Aorta (tissue), 5 donors: ENCODE measurements around the gene NCR3LG1. TPM values are rescaled to one million over a fixed set of nuclear protein-coding genes. Genes with fewer than 3 reads are reported as not detected.

Experiments used
- ATAC-seq: fragments of 200-7000 bp; cut with Tn5 transposase; one replicate; pipeline ENCODE4 v1.9.1; 2022; ENCODE audit warnings: moderate library complexity; ENCODE audit not compliant: low FRiP score
- DNase-seq, 2 donors: peaks; one replicate each; pipeline ENCODE4 v3.0.0-alpha.2; 2020
- H3K27ac ChIP-seq, 2 donors: one replicate each; pipeline ENCODE4 v1.5.1; 2013; ENCODE audit warnings: low read length in 2 of 2, mild to moderate bottlenecking in 2 of 2, moderate library complexity in 2 of 2, control low read depth in 1 of 2, inconsistent platforms in 1 of 2, low read depth in 1 of 2
- H3K27me3 ChIP-seq, 2 donors: one replicate each; pipeline ENCODE4 v1.6.1; 2013; ENCODE audit warnings: control low read depth in 1 of 2, low read length in 1 of 2, mild to moderate bottlenecking in 1 of 2, moderate library complexity in 1 of 2; ENCODE audit not compliant: insufficient read depth in 2 of 2, control insufficient read depth in 1 of 2
- H3K36me3 ChIP-seq, 2 donors: one replicate each; pipeline ENCODE4 v1.6.1; 2013; ENCODE audit warnings: control low read depth in 1 of 2, low read length in 1 of 2, mild to moderate bottlenecking in 1 of 2; ENCODE audit not compliant: insufficient read depth in 2 of 2, control insufficient read depth in 1 of 2
- H3K4me1 ChIP-seq, 2 donors: one replicate each; pipeline ENCODE4 v1.6.1; 2013; ENCODE audit warnings: low read length in 2 of 2, control low read depth in 1 of 2, mild to moderate bottlenecking in 1 of 2, moderate library complexity in 1 of 2; ENCODE audit not compliant: insufficient read depth in 2 of 2, control insufficient read depth in 1 of 2
- H3K4me3 ChIP-seq, 2 donors: one replicate each; pipeline ENCODE4 v1.5.1; 2013; ENCODE audit warnings: low read length in 2 of 2, control low read depth in 1 of 2, mild to moderate bottlenecking in 1 of 2
- H3K9me3 ChIP-seq: one replicate; pipeline ENCODE4 v1.6.1; 2013; ENCODE audit warnings: mild to moderate bottlenecking, low read length; ENCODE audit not compliant: control insufficient read depth
- WGBS, 2 donors: extraction: QIAGEN DNeasy Blood & Tissue Kit; methylation state at CpG; one replicate each; pipeline ENCODE4 v1.1.7; 2013; 5-methylcytosine and 5-hydroxymethylcytosine counted together
- intact Hi-C, 2 donors: fragments of 100-400 bp; cut with DNase I; formaldehyde crosslinking; loops; one replicate each; pipeline versions ENCODE4 v1.14.2 to v1.15.0; 2022
- polyA plus RNA-seq, 2 donors: library from polyadenylated mRNA; stranded (reverse); fragments of 200-250 nt; gene quantifications; one replicate each; pipeline ENCODE4 v1.2.3, GENCODE V29; 2013
- total RNA-seq, 2 donors: library from RNA; stranded (reverse); fragmentation: NEBNext Ultra II Directional; extraction: Animal tissue kit (Norgen Biotek cat#: 25700); gene quantifications; one replicate each; pipeline ENCODE4 v1.2.1, GENCODE V29; 2021
- donor health status: healthy with polysubstance abuse.
- donor health status: Bipolar disorder and iron deficiency.
- donor health status: DM: no; HTN: no; CAD: no.
- donor health status: DM: no; HTN: no; CAD: no.
- donor health status: DM: yes; HTN: yes; CAD: no.

Gene NCR3LG1
- total and polyA plus RNA-seq, 4 donors, result 0.38 to 3.2 (median 1.8) TPM

DNA sequence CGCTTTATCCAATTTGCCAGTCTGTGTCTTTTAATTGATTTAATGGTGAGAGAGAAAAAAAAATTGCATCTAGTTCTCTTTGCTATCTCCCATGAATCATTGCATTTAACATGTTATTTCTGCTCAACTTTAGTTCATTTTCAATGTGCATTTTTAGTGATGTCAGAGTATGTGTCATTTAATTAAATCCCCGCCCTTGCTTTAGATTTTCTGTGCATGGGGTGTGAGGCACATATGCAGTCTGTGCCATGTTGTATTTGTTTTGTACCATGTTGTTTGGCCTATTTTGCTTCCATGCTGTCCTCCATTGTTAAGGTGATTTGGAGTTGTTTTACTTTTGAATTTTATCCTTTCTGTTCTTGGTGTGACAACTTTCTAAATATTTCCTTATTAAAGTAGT lies 8.3 kb upstream of the NCR3LG1 start:
- Histone ChIP-seq H3K4me3 (no peak overlapping the region), H3K27me3 (no peaks in the 10 kb centered on the region), H3K27ac (no peak overlapping the region), H3K36me3 (no peaks in the 10 kb centered on the region), H3K9me3 (no peaks in the 10 kb centered on the region), H3K4me1 (no peaks in the 10 kb centered on the region)
- DNase-seq (no peak), ATAC-seq (no peak)
- WGBS, 2 donors, result 98 to 99% methylated on average over 2 of the region's 2 CpGs
- intact Hi-C loops, result no loop called here

DNA sequence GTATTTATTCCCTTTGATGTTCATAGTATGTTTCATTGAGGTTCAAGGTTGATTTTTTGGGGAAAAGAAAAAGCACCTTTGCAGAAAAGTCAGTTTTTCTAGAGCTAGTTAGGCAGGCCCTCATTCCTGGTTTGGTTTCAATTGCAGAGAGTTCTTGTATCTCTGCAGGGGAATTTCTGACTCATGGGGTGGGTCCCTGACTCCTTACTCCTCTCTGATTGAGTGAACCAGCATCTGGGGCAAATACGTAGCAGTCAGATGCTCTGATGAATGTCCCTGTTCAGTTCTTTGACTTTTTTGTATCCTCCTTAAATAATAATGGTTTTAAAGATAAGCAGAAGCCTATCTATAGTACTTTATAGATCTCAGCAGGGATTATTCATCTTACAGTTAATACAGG lies 7.7 kb upstream of the NCR3LG1 start:
- no peak for ATAC-seq
- intact Hi-C loops, result no loop called here
- H3K4me1 ChIP-seq, result no peaks in the 10 kb centered on the region
- no peak for DNase-seq
- H3K9me3 ChIP-seq, result no peaks in the 10 kb centered on the region
- WGBS, 2 donors, result 85 to 96% methylated on average over 1 of the region's 1 CpG
- no peak overlapping the region for H3K27ac ChIP-seq
- H3K27me3 ChIP-seq, result no peaks in the 10 kb centered on the region
- no peak overlapping the region for H3K4me3 ChIP-seq
- H3K36me3 ChIP-seq, result no peaks in the 10 kb centered on the region

DNA sequence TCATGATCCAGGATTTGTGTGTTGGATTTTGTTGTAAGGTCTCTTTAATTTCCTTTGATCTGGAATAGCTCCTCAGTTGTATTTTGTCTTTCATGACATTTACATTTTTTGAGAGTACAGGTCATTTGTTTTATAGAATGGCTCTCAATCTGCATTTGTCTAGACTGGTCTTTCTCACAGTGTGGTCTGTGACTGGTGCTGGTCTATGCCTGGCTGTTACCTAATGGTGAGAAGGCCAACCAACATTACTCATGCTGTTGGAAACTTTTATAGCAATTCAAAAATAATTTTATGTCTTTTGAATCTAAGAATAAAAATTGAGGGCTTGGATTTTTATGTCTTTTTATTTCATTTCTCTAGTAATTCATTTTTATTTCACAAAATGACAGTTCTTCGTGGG lies 3.9 kb upstream of the NCR3LG1 start:
- intact Hi-C loops, result no loop called here
- no peak overlapping the region for H3K27ac ChIP-seq
- no peaks in the 10 kb centered on the region for H3K9me3 ChIP-seq
- no peak for ATAC-seq
- WGBS, 2 donors, result 28 to 32% methylated on average over 1 of the region's 1 CpG
- no peak for DNase-seq
- no peaks in the 10 kb centered on the region for H3K36me3 ChIP-seq
- H3K4me3 ChIP-seq, result no peak overlapping the region
- no peaks in the 10 kb centered on the region for H3K27me3 ChIP-seq
- H3K4me1 ChIP-seq, result no peaks in the 10 kb centered on the region

DNA sequence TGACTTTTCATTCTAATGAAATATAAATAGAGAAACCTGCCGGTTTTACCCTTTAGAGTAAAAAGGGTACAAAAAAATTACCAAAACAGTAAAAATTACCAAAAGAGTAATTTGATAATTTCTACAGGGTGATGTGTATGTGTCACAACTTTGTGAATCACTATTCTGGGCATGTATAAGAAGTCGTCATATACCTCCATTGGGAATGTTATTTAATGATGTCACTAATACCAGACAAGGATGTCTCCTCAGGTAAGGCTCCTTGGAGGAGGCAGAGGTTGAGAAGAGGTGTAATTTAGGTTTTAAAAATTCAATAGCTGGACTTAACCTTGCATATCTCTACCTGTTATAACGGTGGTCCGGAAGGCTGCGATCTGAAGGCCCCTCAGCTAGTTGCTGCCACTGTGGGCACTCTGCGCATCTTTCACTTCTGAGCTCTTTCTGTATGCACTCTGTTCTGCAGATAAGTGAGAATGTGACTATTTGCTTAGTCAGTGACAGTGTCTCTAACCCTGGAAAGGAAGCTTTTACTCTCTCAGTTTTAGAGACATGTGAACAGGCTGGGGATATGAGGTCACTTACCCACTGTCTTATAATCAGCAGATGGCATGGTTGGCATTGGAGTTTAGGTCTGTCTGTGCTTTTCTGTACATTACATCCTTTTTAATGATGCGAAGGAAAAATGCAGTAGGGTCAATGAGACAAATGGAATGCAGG lies 987 bp upstream of the NCR3LG1 start:
- no peak for ATAC-seq

DNA sequence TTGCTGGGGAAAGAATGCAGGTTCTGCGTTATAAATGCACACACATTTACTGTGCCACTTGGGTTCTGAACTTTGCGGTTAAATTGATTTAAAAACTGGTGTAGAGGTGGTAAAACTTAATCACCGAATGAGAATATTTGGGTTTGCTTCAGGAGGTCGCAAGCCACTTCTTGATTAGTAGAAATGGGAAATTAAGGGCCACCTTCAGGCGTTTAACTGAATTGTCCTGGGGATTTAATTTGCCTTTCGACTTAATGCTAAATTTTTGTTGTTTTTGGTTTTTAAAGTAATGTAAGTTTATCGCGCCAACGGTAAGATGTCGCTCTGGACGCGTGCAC lies 459 bp upstream of the NCR3LG1 start:
- Histone ChIP-seq H3K27me3 (no peaks in the 10 kb centered on the region), H3K27ac (peak overlapping the region in 1 of 2 donors; percentile 14), H3K9me3 (no peaks in the 10 kb centered on the region), H3K4me3 (peak overlapping the region; percentile 43 to 54), H3K36me3 (no peaks in the 10 kb centered on the region), H3K4me1 (no peaks in the 10 kb centered on the region)
- DNase-seq, result no peak
- WGBS, 2 donors, result 28 to 34% methylated on average over 12 of the region's 12 CpGs
- no peak for ATAC-seq
- intact Hi-C loops, result loop anchor here in 1 of 2 donors (10.0 kb wide), 1 partner anchor 146 kb away; the partner anchor contains the start of gene PIK3C2A

More for the DNA sequence above, 987 bp upstream of the NCR3LG1 start:
- Histone ChIP-seq H3K4me1 (no peaks in the 10 kb centered on the region), H3K27me3 (no peaks in the 10 kb centered on the region), H3K4me3 (no peak overlapping the region), H3K27ac (no peak overlapping the region), H3K36me3 (no peaks in the 10 kb centered on the region), H3K9me3 (no peaks in the 10 kb centered on the region)
- intact Hi-C loops, result loop anchor here in 1 of 2 donors (10.0 kb wide), 1 partner anchor 146 kb away; the partner anchor contains the start of gene PIK3C2A
- 96 to 98% methylated on average over 7 of the region's 7 CpGs for WGBS, 2 donors
- DNase-seq, result no peak

DNA sequence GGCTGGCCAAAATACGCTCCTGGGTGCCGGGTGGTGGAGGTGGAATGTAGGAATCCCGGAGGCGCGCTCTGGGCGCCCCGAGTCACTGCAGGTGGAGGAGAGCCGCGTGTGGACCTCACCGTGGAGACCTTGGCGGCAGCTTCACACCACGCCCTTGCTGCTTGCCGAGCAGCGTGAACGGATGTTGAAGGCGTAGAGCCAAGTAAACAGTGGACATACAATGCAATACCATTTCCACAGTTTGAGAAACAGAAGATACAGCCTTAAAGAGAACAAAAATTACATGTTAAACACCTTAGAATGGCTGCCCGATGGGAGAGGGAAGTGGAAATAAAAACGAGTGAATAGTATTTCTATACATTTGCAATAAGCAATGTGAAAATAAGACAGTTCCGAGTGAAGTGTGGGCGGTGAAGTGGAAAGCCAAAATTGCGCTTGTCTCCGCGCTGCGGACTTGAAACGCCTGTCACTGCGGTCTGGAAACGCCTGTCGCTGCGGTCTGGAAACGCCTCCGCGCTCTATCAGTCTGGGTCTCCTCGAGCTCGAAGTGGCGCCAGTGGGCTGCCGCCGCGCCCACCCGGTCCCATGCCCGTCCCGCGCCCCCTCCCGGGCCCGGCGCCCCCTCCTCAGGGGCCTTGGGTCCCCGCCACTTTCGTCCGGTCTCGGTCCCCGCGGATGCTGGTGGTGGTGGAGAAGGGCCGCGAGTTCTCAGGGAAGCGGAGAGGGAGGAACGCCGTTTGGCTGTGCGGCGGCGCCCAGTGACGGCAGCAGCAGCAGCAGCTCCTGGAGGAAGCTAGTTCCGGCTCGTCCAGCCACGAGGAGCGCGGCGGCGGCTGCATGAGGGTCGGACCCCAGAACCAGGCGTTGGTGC lies 1.6 kb downstream of the NCR3LG1 start:
- H3K27ac ChIP-seq, result peak overlapping the region in 1 of 2 donors; percentile 39
- peak; percentile 87 to 93 for DNase-seq
- intact Hi-C loops, result loop anchor here in 1 of 2 donors (10.0 kb wide), 1 partner anchor 148 kb away; the partner anchor contains the start of gene PIK3C2A
- H3K4me3 ChIP-seq, result peak overlapping the region; percentile 54 to 81
- peak; percentile 83 for ATAC-seq
- H3K36me3 ChIP-seq, result no peaks in the 10 kb centered on the region
- 0 to 1% methylated on average over 62 to 69 of the region's 69 CpGs for WGBS, 2 donors
- H3K4me1 ChIP-seq, result no peaks in the 10 kb centered on the region
- H3K9me3 ChIP-seq, result no peaks in the 10 kb centered on the region
- H3K27me3 ChIP-seq, result no peaks in the 10 kb centered on the region

DNA sequence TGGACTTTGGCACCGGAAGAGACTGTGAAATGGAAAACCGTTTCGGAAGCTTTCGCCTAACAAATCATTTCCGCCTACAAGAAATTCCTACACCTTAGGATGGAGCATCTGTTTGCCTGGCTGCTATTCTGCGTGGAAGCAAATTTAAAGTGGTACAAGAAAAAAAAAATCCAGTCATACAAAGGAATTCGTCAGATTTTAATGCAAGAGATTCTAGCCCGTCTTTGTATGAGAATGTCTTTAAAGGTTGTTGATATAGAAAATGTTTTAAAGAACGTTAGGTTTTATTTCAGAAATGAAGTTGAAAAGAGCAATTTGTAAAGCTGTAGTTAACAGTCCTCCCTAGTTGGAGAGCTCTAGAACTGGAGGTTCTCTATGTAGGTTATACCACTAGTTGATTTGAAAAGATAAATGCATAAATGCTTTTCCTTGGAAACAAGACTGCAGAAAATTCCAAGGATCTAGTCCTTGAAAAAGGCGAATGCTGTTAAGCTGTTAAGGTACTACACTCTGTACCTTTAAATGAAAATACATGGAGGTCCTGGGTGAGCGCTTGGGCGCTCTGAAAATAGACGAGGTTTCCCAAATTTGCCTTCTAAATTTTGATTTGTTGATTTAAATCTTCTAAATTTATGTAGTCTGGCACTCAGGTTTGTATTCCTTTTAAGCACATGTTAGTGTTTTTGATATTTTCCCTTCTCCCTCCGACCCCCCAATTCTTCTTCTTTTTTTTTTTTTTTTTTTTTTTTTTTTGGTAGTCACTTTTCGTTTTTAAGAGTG lies 2.4 kb downstream of the NCR3LG1 start:
- no peaks in the 10 kb centered on the region for H3K4me1 ChIP-seq
- WGBS, 2 donors, result 5 to 7% methylated on average over 15 of the region's 15 CpGs
- H3K27me3 ChIP-seq, result no peaks in the 10 kb centered on the region
- no peaks in the 10 kb centered on the region for H3K9me3 ChIP-seq
- peak overlapping the region in 1 of 2 donors; percentile 39 for H3K27ac ChIP-seq
- intact Hi-C loops, result loop anchor here in 1 of 2 donors (10.0 kb wide), 1 partner anchor 149 kb away; the partner anchor contains the start of gene PIK3C2A
- no peak for DNase-seq
- H3K36me3 ChIP-seq, result no peaks in the 10 kb centered on the region
- peak overlapping the region; percentile 54 to 81 for H3K4me3 ChIP-seq
- no peak for ATAC-seq

DNA sequence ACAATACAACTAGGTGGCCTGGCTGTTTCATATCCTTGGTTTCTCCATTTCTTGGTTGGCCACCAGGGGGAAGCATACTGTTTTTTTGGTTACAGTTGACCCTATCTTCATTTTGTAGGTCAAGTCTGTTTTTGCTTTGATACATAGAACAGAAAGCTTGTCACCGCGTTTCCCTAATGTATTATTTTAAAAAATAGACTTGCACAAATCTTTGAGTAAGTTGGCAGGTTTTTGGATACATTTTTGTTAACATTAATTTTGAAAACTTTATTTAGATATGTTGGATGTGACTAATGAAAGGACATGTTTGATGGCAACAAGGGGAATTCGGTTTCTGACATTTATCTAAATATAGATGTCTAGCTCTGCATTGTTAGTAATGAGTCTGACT lies 3.0 kb downstream of the NCR3LG1 start:
- DNase-seq (no peak), ATAC-seq (peak; percentile 59)
- Histone ChIP-seq H3K27me3 (no peaks in the 10 kb centered on the region), H3K36me3 (no peaks in the 10 kb centered on the region), H3K4me3 (no peak overlapping the region), H3K4me1 (no peaks in the 10 kb centered on the region), H3K27ac (no peak overlapping the region), H3K9me3 (no peaks in the 10 kb centered on the region)
- intact Hi-C loops, result loop anchor here in 1 of 2 donors (10.0 kb wide), 1 partner anchor 150 kb away; the partner anchor contains the start of gene PIK3C2A
- 10 to 21% methylated on average over 3 of the region's 3 CpGs for WGBS, 2 donors
